Activated CD4-positive, alpha-beta T cell treated with anti-CD3 and anti-CD28 coated beads, Interleukin-2, amount 50 U/mL, for 1 hour (primary cell): Measurements from ENCODE around the gene SAMD8.

Experiments used
- DNase-seq: peaks from one replicate; pipeline ENCODE4 v3.0.0-alpha.2; 2020

SAMD8 gene

DNA sequence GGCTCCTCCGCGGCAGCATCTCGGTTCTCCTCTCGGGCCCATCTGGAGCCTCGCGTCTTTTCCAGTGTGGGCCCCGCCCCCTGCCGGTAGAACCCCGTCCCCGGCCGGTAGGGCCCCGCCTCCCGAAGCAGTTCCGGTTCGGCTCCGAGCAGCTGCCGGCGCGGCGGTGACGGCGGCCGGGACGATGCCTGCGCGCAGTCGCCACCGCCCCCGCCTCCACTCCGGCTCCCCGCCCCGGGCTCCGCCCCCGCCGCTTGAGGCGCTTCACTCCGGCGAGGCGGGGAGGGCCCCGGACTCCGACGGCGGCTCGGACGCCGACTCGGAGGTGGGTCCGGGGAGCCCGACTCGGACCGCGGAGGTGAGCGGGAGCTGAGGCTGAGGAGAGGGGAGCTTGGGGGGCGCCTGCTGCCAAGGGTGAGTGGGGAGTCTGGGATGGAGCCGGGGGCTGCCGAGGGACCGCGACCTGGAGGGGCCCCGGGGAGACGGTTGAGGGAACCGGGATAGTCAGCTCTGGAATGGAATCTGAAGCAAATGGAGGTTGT is at the start of gene SAMD8:
Gene SAMD8 (plus strand): TSS at position 292 of the 542 bp plus-strand sequence. CDS start 38,873 bp downstream, outside the sequence.
- DNase-seq = peak; percentile 93

DNA sequence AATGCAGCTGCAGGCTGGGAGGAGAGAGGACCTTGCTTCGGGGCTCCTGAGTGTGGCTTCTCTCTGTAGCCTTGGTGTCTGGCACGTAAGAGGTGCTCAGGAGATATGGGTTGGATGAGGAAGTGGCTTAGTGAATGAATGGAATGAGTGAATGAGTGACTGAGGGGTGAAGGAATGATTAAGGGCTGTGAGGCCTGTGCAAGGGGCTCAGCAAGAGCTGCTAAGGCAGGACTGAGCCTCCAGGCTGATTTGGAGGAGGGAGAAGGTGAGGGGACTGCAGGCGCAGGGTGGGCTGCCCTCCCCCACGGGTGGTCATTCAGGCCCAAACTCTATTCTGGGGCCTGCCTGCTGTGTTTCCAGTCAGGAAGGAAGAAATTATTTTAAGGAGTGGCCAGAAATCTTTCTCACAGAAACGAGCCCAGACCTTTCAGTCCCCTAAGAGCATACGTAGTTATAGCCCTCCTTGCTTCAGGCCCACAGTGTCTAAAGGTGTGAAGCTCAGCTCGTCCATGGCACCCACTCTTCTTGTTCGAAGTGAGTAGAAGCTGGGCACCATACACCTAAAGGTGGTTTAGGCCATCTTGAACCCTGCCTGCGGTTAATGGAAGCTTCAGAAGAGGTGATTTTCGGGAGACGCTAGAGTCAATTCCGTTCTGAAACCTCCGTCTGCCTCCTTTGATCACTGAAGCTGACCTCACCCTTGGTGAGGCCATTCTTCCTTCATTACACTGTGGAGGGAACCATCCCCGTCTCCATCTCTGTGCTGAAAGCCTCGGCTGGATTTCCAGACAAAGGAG is 49.5 kb upstream of the SAMD8 start:
- no peak for DNase-seq

DNA sequence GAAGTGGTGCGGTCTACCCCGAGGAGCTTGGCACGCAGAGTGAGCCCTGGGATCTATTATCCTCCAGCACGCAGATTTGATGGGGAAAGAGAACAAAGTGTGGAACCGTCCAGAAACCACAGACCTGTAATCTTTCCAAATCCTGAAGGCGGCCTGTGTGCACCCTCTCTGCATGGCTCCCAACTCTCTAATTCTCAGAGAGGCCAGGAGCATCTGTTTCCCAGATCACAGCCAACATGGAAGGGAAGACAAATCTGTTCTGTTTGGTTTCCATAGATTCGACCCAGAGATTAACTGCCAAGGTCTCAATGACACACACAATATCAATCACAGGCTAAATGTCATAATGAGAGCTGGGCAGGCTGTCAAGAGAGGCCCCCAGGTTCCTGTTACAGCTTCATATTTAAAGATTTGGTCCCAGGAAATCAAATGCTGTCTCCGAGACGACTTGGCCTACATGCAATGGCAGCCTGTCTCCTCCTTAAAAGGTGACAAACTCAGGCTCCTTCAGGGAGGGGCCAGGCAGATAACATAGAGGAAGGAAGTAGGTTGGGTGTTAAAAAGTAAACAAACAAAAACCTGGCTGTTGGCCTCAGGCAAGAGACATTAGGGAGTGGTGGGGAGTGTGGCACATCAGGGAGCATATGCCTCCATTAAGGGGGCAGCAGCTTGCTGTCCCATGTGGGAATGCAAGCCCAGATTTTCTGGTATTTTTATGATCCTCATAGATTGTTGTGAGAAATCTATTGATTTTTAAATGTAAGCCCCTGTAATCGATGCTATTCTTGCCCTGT is 48.8 kb upstream of the SAMD8 start:
- DNase-seq = no peak

- DNase-seq = no peak
These were observed 47.8 kb upstream of the SAMD8 start for GRCh38 chr10:75063461-75064230.

DNA sequence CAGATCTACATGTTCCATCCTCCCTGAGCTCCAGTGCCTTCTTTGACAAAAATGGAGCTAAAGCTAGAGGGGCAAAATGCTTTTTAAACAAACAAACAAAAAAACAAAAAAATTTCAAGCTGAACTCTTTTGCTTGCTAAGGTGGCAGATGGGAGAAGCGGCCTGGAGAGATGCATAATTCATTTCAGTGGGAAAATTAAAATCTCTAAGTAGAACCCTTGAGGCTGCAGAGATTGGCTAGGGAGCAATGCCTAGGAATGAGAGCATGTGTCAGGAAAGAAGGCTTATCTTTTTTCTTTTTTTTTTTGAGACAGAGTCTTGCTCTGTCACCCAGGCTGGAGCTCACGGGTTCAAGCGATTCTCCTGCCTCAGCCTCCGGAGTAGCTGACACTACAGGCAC is 46.4 kb upstream of the SAMD8 start:
- no peak for DNase-seq

DNA sequence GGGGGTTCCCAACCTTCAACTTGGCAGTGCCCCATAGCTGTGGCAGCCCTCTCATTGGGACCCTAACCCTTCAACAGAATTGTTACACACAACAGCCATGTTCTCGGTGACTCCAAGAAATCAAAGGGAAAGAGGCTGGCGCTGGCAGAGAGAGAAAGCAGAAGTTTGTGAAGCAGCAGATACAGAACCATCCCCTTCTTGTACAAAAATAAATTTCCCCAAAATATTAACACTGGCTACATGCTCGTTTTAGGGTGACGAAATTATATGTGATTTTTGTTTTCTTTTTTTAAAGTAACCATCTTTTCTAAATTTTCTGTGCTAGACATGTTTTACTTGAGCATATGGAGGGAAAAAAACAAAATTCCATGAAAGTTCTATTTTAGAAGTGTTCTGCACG is 45.2 kb upstream of the SAMD8 start:
- no peak for DNase-seq

GRCh38 chr10:75067272-75067671 is 44.2 kb upstream of the SAMD8 start:
- no peak for DNase-seq

DNA sequence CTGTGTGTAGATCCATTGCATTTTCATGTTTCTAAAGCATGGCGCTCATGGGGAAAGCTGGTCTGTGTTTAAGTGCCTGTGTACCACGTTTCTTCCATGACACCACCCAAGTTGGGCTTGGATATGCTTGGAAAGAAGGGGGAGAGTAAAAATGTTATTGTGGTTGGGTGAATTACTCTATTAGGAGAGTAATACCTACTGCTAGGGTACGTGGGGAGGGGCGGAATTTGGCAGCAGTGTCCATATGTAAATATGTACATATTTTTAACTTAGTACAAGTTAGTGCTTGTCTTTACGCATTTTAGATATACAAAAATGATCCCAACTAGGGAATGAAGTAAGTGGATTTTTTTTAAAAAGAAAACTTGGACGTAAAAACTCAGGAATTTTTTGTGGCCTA is 42.9 kb upstream of the SAMD8 start:
- no peak for DNase-seq

DNA sequence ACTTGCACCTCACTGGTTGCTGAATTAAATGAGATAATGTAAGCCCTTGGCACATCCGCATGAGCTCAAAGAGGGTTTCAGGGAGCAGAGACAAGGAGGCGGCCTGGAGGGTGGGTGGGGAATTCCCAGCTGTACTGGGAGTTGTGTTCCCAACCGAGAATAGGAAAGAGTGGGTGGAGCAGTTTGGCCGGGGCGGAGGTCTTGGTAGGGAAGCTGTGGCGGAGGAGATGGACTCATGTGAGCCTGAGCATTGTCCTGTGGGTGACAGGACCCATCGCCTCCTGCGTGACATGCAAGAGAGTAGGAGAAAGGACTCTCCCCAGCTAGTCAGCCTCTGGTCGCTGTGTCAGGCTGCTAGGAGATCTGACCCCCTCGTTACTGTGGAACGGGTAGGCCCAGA is 41.0 kb upstream of the SAMD8 start:
- DNase-seq = no peak

DNA sequence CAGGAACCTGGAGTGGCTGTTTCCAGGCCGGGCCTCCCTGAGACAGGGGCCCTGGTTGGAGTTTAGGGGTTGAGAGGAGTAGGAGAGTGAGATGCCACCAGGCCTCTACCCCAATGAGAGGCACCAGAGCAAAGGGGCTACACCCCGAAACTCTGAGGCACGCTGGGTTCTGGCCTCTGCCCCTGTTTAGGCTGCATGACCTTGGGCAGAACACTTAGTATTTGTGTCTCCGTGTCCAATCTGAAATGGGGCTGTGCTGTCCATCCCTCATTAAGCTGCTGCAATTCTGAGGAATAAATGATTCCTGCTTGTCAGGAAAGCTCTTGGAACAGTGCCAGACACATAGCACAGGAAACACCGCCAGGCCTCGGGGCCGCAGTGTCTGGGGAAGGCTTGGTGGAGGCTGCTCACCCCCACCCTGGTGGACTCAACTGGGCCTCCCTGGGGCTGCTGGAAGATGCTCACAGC is 40.5 kb upstream of the SAMD8 start:
- DNase-seq = no peak

DNA sequence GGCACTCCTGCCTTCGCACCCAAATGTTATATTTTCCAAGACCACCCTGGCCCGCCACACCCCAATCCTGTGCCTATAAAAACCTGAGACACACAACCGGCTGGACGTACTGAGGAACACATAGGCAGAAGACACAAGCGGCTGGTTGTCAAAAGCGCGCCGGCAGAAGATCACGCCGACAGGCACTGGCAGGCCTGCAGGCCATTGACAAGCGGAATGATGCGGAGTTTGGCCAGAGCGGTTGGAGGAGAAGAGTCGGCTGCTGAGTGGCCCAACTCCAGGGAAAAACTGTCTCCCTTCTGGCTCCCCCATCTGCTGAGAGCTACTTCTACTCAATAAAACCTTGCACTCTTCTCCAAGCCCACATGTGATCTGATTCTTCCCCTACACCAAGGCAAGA is 39.7 kb upstream of the SAMD8 start:
- no peak for DNase-seq

GRCh38 chr10:75072727-75073126 is 38.7 kb upstream of the SAMD8 start:
- DNase-seq = no peak

- no peak for DNase-seq
These were observed 38.0 kb upstream of the SAMD8 start for GRCh38 chr10:75073442-75073841.

- no peak for DNase-seq
These were observed 36.6 kb upstream of the SAMD8 start for GRCh38 chr10:75074711-75075445.

GRCh38 chr10:75076348-75076747 is 35.1 kb upstream of the SAMD8 start:
- DNase-seq = no peak

- DNase-seq = no peak
These were observed 31.9 kb upstream of the SAMD8 start for GRCh38 chr10:75079436-75080083.

- no peak for DNase-seq
These were observed 30.9 kb upstream of the SAMD8 start for GRCh38 chr10:75080554-75080953.

- no peak for DNase-seq
These were observed 30.1 kb upstream of the SAMD8 start for GRCh38 chr10:75081379-75081778.

GRCh38 chr10:75083972-75084833 is 27.3 kb upstream of the SAMD8 start:
- no peak for DNase-seq

- no peak for DNase-seq
These were observed 26.5 kb upstream of the SAMD8 start for GRCh38 chr10:75084834-75085384.
